ENCODE measurements around the gene ZNF18. TPM values are rescaled to one million over a fixed set of nuclear protein-coding genes. Genes with fewer than 3 reads are reported as not detected.

ZNF18 gene
- total RNA-seq, 2 donors from 2014 or later = 10.4 to 16.3 TPM

DNA sequence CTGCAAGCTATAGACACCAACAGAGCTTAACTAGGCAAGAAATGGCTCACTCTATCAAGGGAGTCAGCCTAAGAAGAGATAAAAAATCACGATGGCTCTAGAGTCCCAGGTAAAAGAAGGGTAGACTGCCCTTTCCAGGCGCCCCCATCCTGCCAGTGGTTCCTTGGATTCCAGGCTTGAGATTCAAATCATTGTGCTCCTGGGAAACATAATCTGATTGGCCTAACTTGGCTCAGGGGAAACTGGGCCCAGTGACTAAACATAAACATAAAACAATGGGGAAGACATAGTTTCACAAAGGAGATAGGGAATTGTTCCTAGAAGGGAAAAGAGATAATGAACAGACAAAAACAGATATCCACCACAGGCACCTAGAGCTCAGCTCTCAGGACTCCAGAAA, 56.4 kb downstream of the ZNF18 start:
- TF ChIP-seq CTCF (conservative IDR thresholded peaks at IDR 0.05) = no peak
- H3K4me1 Mint-ChIP-seq = peaks cover 23% of the 10 kb centered on the region
- H3K4me3 Mint-ChIP-seq = no peak overlapping the region
- Histone ChIP-seq H3K9ac (ENCODE audit: extremely low read depth, low read length, poor library complexity, severe bottlenecking) (no peak overlapping the region), H3K4me3 (ENCODE audit: low read length) (peak overlapping the region; percentile 23), H3K27me3 (ENCODE audit: control insufficient read depth, insufficient read depth, low read length, poor library complexity, severe bottlenecking) (no peaks in the 10 kb centered on the region), H3K27ac (ENCODE audit: low read depth, low read length) (no peak overlapping the region), H3K4me1 (ENCODE audit: control insufficient read depth, insufficient read depth, low read length) (peaks cover 7% of the 10 kb centered on the region), H3K9me3 (ENCODE audit: control insufficient read depth, low read length) (no peaks in the 10 kb centered on the region), H3K36me3 (ENCODE audit: control insufficient read depth, insufficient read depth, low read length) (no peaks in the 10 kb centered on the region)
- 73 to 81% methylated on average over 2 of the region's 2 CpGs for WGBS, 2 experiments (ENCODE audit: insufficient coverage in 1 of 2, insufficient read length in 1 of 2)
- DNase-seq = peak; percentile 63
- no peaks in the 10 kb centered on the region for H3K27me3 Mint-ChIP-seq (ENCODE audit: insufficient read depth)
- H3K36me3 Mint-ChIP-seq (ENCODE audit: low read depth) = peaks cover 5% of the 10 kb centered on the region
- no peak overlapping the region for H3K27ac Mint-ChIP-seq
- H3K9me3 Mint-ChIP-seq = peaks cover 2% of the 10 kb centered on the region

DNA sequence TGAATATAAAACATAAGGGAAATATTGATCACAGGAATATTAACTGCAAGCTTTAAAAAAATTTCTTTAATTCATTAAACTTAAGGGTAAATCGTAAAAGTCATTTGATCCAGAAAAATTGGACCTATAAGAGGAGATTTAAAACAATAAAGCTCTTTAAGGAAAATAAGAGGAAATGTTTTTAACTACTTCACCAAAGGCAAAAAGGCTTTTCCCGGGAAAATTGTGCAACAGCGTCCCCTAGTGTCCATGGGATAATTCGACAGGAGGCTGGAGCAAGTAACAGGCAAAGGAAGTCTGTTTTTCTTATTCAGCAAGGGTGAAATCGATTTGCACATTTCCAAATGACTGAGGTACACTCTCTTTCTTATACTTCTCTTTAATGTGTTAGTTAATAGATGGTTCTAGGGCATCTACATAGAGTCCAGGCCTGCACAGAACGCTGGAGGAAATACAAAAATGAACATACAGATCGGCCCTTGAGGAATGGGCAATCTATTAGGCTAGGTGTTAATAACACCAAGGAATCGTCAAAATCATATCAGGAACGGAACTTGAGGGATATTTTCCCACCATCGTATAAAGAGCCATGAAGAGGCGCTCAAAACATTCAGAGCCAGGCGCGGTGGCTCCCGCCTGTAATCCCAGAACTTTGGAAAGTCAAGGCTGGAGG, 61.4 kb downstream of the ZNF18 start:
- H3K4me1 ChIP-seq (ENCODE audit: control insufficient read depth, insufficient read depth, low read length) = peaks cover 6% of the 10 kb centered on the region
- WGBS, 2 experiments (ENCODE audit: insufficient coverage in 1 of 2, insufficient read length in 1 of 2) = 44 to 48% methylated on average over 11 to 14 of the region's 14 CpGs
- Mint-ChIP-seq H3K4me1 (peaks cover 13% of the 10 kb centered on the region), H3K4me3 (no peak overlapping the region), H3K27me3 (ENCODE audit: insufficient read depth) (no peaks in the 10 kb centered on the region), H3K27ac (no peak overlapping the region), H3K36me3 (ENCODE audit: low read depth) (no peaks in the 10 kb centered on the region), H3K9me3 (no peaks in the 10 kb centered on the region)
- no peaks in the 10 kb centered on the region for H3K36me3 ChIP-seq (ENCODE audit: control insufficient read depth, insufficient read depth, low read length)
- peak; percentile 99 for TF ChIP-seq CTCF (conservative IDR thresholded peaks at IDR 0.05)
- H3K4me3 ChIP-seq (ENCODE audit: low read length) = no peak overlapping the region
- no peak overlapping the region for H3K9ac ChIP-seq (ENCODE audit: extremely low read depth, low read length, poor library complexity, severe bottlenecking)
- no peaks in the 10 kb centered on the region for H3K27me3 ChIP-seq (ENCODE audit: control insufficient read depth, insufficient read depth, low read length, poor library complexity, severe bottlenecking)
- peak; percentile 95 for DNase-seq
- H3K9me3 ChIP-seq (ENCODE audit: control insufficient read depth, low read length) = no peaks in the 10 kb centered on the region
- no peak overlapping the region for H3K27ac ChIP-seq (ENCODE audit: low read depth, low read length)

DNA sequence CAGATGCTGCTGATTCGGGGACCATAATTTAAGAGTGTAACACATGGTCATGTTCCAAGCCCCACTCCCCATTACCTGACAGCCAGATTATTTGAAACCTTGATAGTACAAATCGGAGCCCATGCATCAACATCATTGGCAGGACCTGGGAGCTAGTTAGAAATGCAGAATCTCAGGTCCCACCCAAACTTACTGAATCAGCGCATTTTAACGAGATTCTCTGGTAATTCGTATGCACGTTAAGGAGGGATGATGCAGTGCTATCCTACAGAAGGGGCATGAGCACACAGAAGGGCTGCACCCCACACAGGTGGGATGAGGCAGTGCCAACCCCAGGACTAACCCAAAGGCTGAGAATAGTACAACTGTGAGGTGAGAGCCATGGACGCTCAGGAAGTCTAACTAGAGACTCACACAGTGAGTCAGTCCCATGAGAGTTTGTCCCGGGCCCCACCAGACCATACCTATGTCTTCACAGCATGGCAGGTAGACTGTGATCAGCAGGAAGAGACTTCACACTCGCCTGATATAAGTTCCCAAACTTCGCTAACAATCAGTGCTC, 64.9 kb downstream of the ZNF18 start:
- Histone ChIP-seq H3K27ac (ENCODE audit: low read depth, low read length) (no peak overlapping the region), H3K9me3 (ENCODE audit: control insufficient read depth, low read length) (no peaks in the 10 kb centered on the region), H3K9ac (ENCODE audit: extremely low read depth, low read length, poor library complexity, severe bottlenecking) (no peak overlapping the region), H3K27me3 (ENCODE audit: control insufficient read depth, insufficient read depth, low read length, poor library complexity, severe bottlenecking) (no peaks in the 10 kb centered on the region), H3K36me3 (ENCODE audit: control insufficient read depth, insufficient read depth, low read length) (no peaks in the 10 kb centered on the region), H3K4me1 (ENCODE audit: control insufficient read depth, insufficient read depth, low read length) (peaks cover 6% of the 10 kb centered on the region), H3K4me3 (ENCODE audit: low read length) (no peak overlapping the region)
- H3K4me3 Mint-ChIP-seq = no peak overlapping the region
- no peak overlapping the region for H3K27ac Mint-ChIP-seq
- 94 to 96% methylated on average over 8 to 10 of the region's 10 CpGs for WGBS, 2 experiments (ENCODE audit: insufficient coverage in 1 of 2, insufficient read length in 1 of 2)
- peaks cover 24% of the 10 kb centered on the region for H3K4me1 Mint-ChIP-seq
- no peaks in the 10 kb centered on the region for H3K27me3 Mint-ChIP-seq (ENCODE audit: insufficient read depth)
- no peaks in the 10 kb centered on the region for H3K36me3 Mint-ChIP-seq (ENCODE audit: low read depth)
- H3K9me3 Mint-ChIP-seq = no peaks in the 10 kb centered on the region
- DNase-seq = no peak
- TF ChIP-seq CTCF (conservative IDR thresholded peaks at IDR 0.05) = no peak
